GM10266 (cell line): Measurements from ENCODE around the gene ANKRD11.

Experiments
- DNase-seq: peaks from one replicate; pipeline ENCODE4 v3.0.0; 2012; ENCODE audit errors: extremely low spot score
- CTCF ChIP-seq: IDR thresholded peaks from 2 replicates; pipeline ENCODE4 v1.5.1; 2012; ENCODE audit warnings: mild to moderate bottlenecking, low read depth; ENCODE audit not compliant: control insufficient read depth, insufficient read depth; ENCODE audit errors: missing control alignments

The ANKRD11 gene

GRCh38 chr16:89449726-89450335 is 40.5 kb downstream of the ANKRD11 start:
- no peak for TF ChIP-seq CTCF
- no peak for DNase-seq

GRCh38 chr16:89448656-89449055 is 41.7 kb downstream of the ANKRD11 start:
- no peak for DNase-seq
- no peak for TF ChIP-seq CTCF

GRCh38 chr16:89446975-89447293 is 43.4 kb downstream of the ANKRD11 start:
- DNase-seq: no peak
- TF ChIP-seq CTCF: no peak

GRCh38 chr16:89446136-89446974 is 44.0 kb downstream of the ANKRD11 start:
- DNase-seq: no peak

GRCh38 chr16:89445166-89445565 is 45.2 kb downstream of the ANKRD11 start:
- no peak for DNase-seq
- no peak for TF ChIP-seq CTCF

More at GRCh38 chr16:89446136-89446974, 44.0 kb downstream of the ANKRD11 start:
- no peak for TF ChIP-seq CTCF

- no peak for DNase-seq
- TF ChIP-seq CTCF: no peak
These were observed 45.6 kb downstream of the ANKRD11 start for GRCh38 chr16:89444728-89445127.

- DNase-seq: no peak
- TF ChIP-seq CTCF: no peak
These were observed 46.1 kb downstream of the ANKRD11 start for GRCh38 chr16:89444151-89444723.
